Mesothelial cell of epicardium (in vitro differentiated cells): ENCODE measurements around the gene SND1. TPM values are rescaled to one million over a fixed set of nuclear protein-coding genes. Genes with fewer than 3 reads are reported as not detected.

Source experiments
- DNase-seq, 2 experiments: peaks; one replicate each; pipeline ENCODE4 v3.0.0; 2021; ENCODE audit warnings: low spot score in 2 of 2; ENCODE audit not compliant: unreplicated experiment in 2 of 2
- H3K27ac Mint-ChIP-seq: 2 replicates; pipeline ENCODE4 v1.8.0; 2021; ENCODE audit warnings: mixed read lengths
- H3K27me3 Mint-ChIP-seq: 2 replicates; pipeline ENCODE4 v1.8.0; 2021; ENCODE audit warnings: low read depth, mixed read lengths
- H3K36me3 Mint-ChIP-seq: 2 replicates; pipeline ENCODE4 v1.8.0; 2021; ENCODE audit warnings: mixed read lengths
- H3K4me1 Mint-ChIP-seq: 2 replicates; pipeline ENCODE4 v1.8.0; 2021; ENCODE audit warnings: mixed read lengths
- H3K4me3 Mint-ChIP-seq: 2 replicates; pipeline ENCODE4 v1.8.0; 2021; ENCODE audit warnings: mild to moderate bottlenecking, moderate library complexity, mixed read lengths
- H3K9me3 Mint-ChIP-seq: 2 replicates; pipeline ENCODE4 v1.8.0; 2021; ENCODE audit warnings: mixed read lengths
- total RNA-seq: library from RNA; stranded (reverse); gene quantifications from 3 replicates; pipeline ENCODE4 v1.2.1, GENCODE V29; 2021
- TF ChIP-seq, protein P1 (sequence below): fragments of 200-600 bp; sonication (generic); IDR thresholded peaks from one replicate; pipeline ENCODE4 v1.5.0; 2021; ENCODE audit warnings: antibody characterized with exemption; ENCODE audit not compliant: unreplicated experiment

SND1 gene
- total RNA-seq, 1 donor from 2014 or later: 211 TPM

DNA sequence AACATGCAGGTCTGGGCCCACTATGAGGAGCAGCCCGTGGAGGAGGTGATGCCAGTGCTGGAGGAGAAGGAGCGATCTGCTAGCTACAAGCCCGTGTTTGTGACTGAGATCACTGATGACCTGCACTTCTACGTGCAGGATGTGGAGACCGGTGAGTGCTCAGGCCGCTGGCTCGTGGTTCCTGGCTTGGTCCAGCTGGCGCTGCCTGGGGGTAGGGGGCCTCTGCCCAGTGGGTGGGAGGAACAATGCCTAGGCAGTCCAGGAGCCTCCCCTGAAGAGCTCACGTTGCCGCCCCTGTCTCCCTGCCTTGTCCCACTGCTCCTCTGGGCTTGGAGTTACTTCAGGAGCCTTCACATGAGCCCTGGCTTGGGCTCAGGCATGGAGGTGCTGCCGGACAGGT is 429.4 kb downstream of the SND1 start:
- Mint-ChIP-seq H3K9me3 (no peaks in the 10 kb centered on the region), H3K27ac (no peak overlapping the region), H3K4me1 (peaks cover 6% of the 10 kb centered on the region), H3K4me3 (no peak overlapping the region), H3K27me3 (no peaks in the 10 kb centered on the region), H3K36me3 (peaks cover 15% of the 10 kb centered on the region)
- TF ChIP-seq, protein P1, sequence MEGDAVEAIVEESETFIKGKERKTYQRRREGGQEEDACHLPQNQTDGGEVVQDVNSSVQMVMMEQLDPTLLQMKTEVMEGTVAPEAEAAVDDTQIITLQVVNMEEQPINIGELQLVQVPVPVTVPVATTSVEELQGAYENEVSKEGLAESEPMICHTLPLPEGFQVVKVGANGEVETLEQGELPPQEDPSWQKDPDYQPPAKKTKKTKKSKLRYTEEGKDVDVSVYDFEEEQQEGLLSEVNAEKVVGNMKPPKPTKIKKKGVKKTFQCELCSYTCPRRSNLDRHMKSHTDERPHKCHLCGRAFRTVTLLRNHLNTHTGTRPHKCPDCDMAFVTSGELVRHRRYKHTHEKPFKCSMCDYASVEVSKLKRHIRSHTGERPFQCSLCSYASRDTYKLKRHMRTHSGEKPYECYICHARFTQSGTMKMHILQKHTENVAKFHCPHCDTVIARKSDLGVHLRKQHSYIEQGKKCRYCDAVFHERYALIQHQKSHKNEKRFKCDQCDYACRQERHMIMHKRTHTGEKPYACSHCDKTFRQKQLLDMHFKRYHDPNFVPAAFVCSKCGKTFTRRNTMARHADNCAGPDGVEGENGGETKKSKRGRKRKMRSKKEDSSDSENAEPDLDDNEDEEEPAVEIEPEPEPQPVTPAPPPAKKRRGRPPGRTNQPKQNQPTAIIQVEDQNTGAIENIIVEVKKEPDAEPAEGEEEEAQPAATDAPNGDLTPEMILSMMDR: no peak
- DNase-seq: no peak

DNA sequence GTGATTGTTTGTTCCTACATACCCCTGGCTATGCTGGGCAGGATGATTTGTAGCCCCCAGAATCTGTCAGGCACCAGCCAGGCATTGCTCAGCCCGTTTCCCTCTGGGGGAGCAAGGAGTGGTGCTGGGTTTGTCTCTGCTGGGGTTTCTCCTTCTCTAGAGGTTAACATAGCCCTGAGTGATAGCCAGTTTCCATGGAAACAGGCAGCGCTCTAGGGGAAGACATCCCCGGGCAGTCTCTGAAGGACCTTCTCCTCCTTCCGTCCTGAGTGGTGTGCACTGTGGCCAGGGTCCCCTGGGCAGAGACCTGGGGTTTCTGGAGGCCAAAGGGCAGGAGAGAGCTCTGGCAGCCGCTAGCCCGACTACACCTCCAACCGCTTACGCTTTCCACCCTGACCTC is 429.8 kb downstream of the SND1 start:
- TF ChIP-seq, protein P1: no peak
- no peaks in the 10 kb centered on the region for H3K27me3 Mint-ChIP-seq
- H3K4me3 Mint-ChIP-seq: no peak overlapping the region
- H3K9me3 Mint-ChIP-seq: no peaks in the 10 kb centered on the region
- no peak for DNase-seq
- peaks cover 4% of the 10 kb centered on the region for H3K4me1 Mint-ChIP-seq
- peaks cover 16% of the 10 kb centered on the region for H3K36me3 Mint-ChIP-seq
- H3K27ac Mint-ChIP-seq: no peak overlapping the region

DNA sequence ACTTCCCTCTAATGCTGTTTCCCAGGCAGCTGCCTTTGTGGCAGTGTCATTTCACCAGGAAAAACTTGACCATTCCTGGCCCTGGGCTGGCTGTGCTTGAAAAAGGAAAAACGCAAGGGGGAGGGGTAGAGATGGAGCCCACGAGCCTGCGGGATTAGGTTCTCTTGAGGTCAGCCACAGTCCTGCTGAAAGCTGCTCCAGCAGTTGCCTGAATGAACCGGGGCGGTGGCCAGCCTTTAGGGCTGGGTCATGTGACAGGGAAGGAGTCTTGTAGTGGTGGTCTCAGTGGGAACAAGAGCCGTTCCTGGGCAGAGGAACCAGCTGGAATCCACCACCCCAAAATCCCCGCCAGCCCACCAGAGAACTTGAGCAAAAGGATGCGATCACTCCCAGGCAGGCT is 430.4 kb downstream of the SND1 start:
- Mint-ChIP-seq H3K4me3 (no peak overlapping the region), H3K36me3 (peaks cover 18% of the 10 kb centered on the region), H3K4me1 (no peaks in the 10 kb centered on the region), H3K27ac (no peak overlapping the region), H3K9me3 (no peaks in the 10 kb centered on the region), H3K27me3 (no peaks in the 10 kb centered on the region)
- TF ChIP-seq, protein P1: no peak
- DNase-seq: no peak

DNA sequence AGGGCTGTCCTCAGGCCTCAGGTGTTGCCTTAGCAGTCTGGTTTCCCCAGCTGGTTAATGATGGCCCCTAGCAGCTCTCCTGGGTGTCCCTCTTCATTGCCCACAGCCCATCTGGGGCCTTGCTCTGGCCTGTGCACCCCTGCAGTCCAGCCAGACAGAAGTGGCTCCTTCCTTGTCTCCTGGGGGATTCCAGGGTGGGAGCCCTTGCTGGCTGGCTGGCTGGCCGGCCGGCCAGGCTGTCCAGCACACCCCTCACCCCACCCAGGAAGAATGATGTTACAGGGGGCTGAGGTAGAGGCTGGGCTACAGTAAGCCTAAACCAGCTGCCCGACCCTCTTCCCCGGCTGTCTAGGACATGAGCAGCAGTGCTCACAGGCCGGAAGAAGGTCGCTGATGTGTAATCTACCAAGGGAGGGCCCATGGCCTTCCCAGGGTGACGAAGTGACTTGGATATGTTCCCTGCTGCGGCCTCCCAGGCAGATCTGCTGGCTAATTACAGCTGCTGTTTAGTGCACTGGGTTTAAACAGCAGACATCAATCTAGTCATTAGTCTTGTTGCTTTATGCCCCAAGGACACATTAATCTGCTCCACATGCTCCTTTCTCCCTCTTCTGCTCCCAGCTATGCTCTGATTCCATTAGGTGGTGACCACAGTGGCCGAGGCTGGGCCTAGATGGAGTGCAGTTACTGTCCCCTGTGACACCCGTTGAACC is 433.1 kb downstream of the SND1 start:
- Mint-ChIP-seq H3K36me3 (peaks cover 21% of the 10 kb centered on the region), H3K4me1 (no peaks in the 10 kb centered on the region)

DNA sequence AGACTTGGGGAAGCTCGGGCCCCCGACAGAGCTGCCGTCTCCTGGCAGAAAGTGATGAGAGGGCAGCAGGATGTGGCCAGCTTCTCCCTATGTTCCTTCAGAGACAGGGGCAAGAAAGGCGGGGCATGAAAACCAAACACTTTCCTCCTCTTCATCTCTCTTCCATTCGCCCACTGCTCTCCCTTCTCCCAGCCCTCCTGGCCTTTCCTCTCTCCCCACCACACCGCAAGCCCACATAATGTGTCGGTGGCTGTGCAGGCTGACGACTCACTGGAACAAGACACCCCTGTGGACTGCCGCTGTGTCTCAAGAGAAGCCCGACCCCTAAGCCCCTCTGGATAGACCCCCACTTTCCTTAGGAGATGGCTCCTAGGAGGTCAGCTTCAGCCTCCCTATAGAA is 438.5 kb downstream of the SND1 start:
- Mint-ChIP-seq H3K4me3 (no peak overlapping the region), H3K36me3 (peaks cover 26% of the 10 kb centered on the region), H3K4me1 (no peaks in the 10 kb centered on the region), H3K27ac (no peak overlapping the region), H3K9me3 (no peaks in the 10 kb centered on the region), H3K27me3 (no peaks in the 10 kb centered on the region)
- TF ChIP-seq, protein P1: no peak
- no peak for DNase-seq

More for the DNA sequence above, 433.1 kb downstream of the SND1 start:
- Mint-ChIP-seq H3K9me3 (no peaks in the 10 kb centered on the region), H3K27ac (no peak overlapping the region), H3K27me3 (no peaks in the 10 kb centered on the region), H3K4me3 (no peak overlapping the region)
- TF ChIP-seq, protein P1: no peak
- no peak for DNase-seq
